K562 (cell line): Measurements from ENCODE around the gene RNF152. TPM values are rescaled to one million over a fixed set of nuclear protein-coding genes. Genes with fewer than 3 reads are reported as not detected.

Experiments used
- ATAC-seq: fragments of 200-7000 bp; cut with Tn5 transposase; 3 replicates; pipeline ENCODE4 v1.9.1; 2020; ENCODE audit warnings: moderate library complexity
- BruUV-seq: library from RNA; stranded (reverse); fragments of 400-500 nt; replicated peaks from 2 replicates; lab custom pipeline; 2021; lab: Mats Ljungman, UMichigan
- CTCF ChIA-PET: fragments of 300-600 bp; formaldehyde crosslinking; extraction: SDS; loops from one replicate; lab custom pipeline; 2021; ENCODE audit warnings: low intra/inter-chr PET ratio; lab: Yijun Ruan, JAX
- POLR2A ChIA-PET: fragments of 300-600, 350-650 bp; sonication (Branson Sonifier 250); formaldehyde crosslinking; extraction: SDS; loops from one replicate; lab custom pipeline; 2021; ENCODE audit warnings: antibody characterized with exemption, inconsistent platforms; lab: Yijun Ruan, JAX
- DNase-seq, 4 experiments: peaks; one replicate each; pipeline versions ENCODE4 v3.0.0 to v3.0.0-alpha.2; 2011 to 2018; ENCODE audit warnings: low spot score in 3 of 4, mixed read lengths in 3 of 4; ENCODE audit errors: extremely low read depth in 1 of 4
- FAIRE-seq: peaks from 2 replicates; lab custom pipeline; 2011; peaks lifted over from hg19 to GRCh38; lab: Jason Lieb, UNC
- H2AFZ ChIP-seq: 2 replicates; pipeline ENCODE4 v1.6.0; 2011; ENCODE audit warnings: low read depth, low read length, control low read depth, inconsistent platforms
- H3K27ac ChIP-seq: fragments of 200-600 bp; 3 replicates; pipeline ENCODE4 v1.8.0; 2011; ENCODE audit warnings: low read depth, mild to moderate bottlenecking, control low read depth, inconsistent platforms, low read length, moderate library complexity, mixed read lengths; ENCODE audit errors: extremely low read depth
- H3K27me3 ChIP-seq, 2 experiments: fragments of 300-600 bp in 1 of 2; 2 replicates in 1 of 2; 3 replicates in 1 of 2; pipeline versions ENCODE4 v1.6.0 to v1.8.0; 2011; ENCODE audit warnings: inconsistent platforms in 2 of 2, low read length in 2 of 2, mild to moderate bottlenecking in 1 of 2, mixed read lengths in 1 of 2, moderate library complexity in 1 of 2; ENCODE audit not compliant: control insufficient read depth in 2 of 2, insufficient read depth in 2 of 2
- H3K36me3 ChIP-seq: fragments of 300-600 bp; 3 replicates; pipeline ENCODE4 v1.8.0; 2011; ENCODE audit warnings: mild to moderate bottlenecking, low read length, inconsistent platforms; ENCODE audit not compliant: control insufficient read depth, insufficient read depth
- H3K4me1 ChIP-seq, 2 experiments: fragments of 200-600 bp in 1 of 2; replicated peaks in 1 of 2; 2 replicates in 1 of 2; 3 replicates in 1 of 2; pipeline versions ENCODE4 v1.5.1 to v1.8.0; 2011; ENCODE audit warnings: inconsistent platforms in 2 of 2, low read length in 2 of 2, mild to moderate bottlenecking in 1 of 2, mixed read lengths in 1 of 2, moderate library complexity in 1 of 2; ENCODE audit not compliant: control insufficient read depth in 2 of 2, insufficient read depth in 2 of 2
- H3K4me2 ChIP-seq: 2 replicates; pipeline ENCODE4 v1.6.1; 2011; ENCODE audit warnings: low read length, control low read depth, inconsistent platforms, mixed read lengths; ENCODE audit not compliant: insufficient read depth
- H3K4me3 ChIP-seq: fragments of 200-600 bp; sonication (generic), shearing (Covaris generic); 2 replicates; pipeline ENCODE4 v1.5.1; 2016; ENCODE audit warnings: control low read depth, inconsistent platforms
- H3K79me2 ChIP-seq: fragments of 200-600 bp; 3 replicates; pipeline ENCODE4 v1.8.0; 2011; ENCODE audit warnings: low read length, inconsistent platforms; ENCODE audit not compliant: control insufficient read depth, insufficient read depth
- H3K9ac ChIP-seq, 2 experiments: 2 replicates each; pipeline versions ENCODE4 v1.6.0 to v1.6.1; 2011; ENCODE audit warnings: low read depth in 2 of 2, low read length in 2 of 2, control low read depth in 1 of 2, inconsistent platforms in 1 of 2, mild to moderate bottlenecking in 1 of 2, mixed read lengths in 1 of 2; ENCODE audit not compliant: insufficient read depth in 1 of 2
- H3K9me1 ChIP-seq: one replicate; pipeline ENCODE4 v1.6.0; 2011; ENCODE audit warnings: inconsistent platforms, mild to moderate bottlenecking, low read length, moderate library complexity; ENCODE audit not compliant: control insufficient read depth, insufficient read depth
- H3K9me3 ChIP-seq: replicated peaks from 2 replicates; pipeline ENCODE4 v1.5.1; 2011; ENCODE audit warnings: low read depth, low read length, inconsistent platforms; ENCODE audit not compliant: control insufficient read depth, insufficient read depth
- H4K20me1 ChIP-seq: replicated peaks from 2 replicates; pipeline ENCODE4 v1.6.1; 2011; ENCODE audit warnings: low read length, inconsistent platforms, mixed read lengths; ENCODE audit not compliant: control insufficient read depth, insufficient read depth
- ATF4 ChIP-seq: fragments of 450-650 bp; formaldehyde crosslinking; IDR thresholded peaks from 2 replicates; pipeline ENCODE4 v1.4.0; 2022; ENCODE audit warnings: mild to moderate bottlenecking, moderate library complexity
- CBFA2T2 ChIP-seq: fragments of 450-650 bp; conservative IDR thresholded peaks from 2 replicates; pipeline ENCODE4 v1.6.1; 2017; ENCODE audit warnings: mild to moderate bottlenecking
- CUX1 ChIP-seq: fragments of 200-800 bp; sonication (Bioruptor generic); IDR thresholded peaks from 2 replicates; pipeline ENCODE4 v1.6.1; 2016; ENCODE audit warnings: missing genetic modification characterization, missing compliant biosample characterization
- HMGN3 ChIP-seq: IDR thresholded peaks from 2 replicates; pipeline ENCODE4 v1.6.1; 2011; ENCODE audit warnings: borderline replicate concordance, low read depth, mild to moderate bottlenecking, mixed read lengths, low read length; ENCODE audit not compliant: insufficient read length; ENCODE audit errors: extremely low read depth
- KAT8 ChIP-seq: fragments of 450-650 bp; IDR thresholded peaks from 2 replicates; pipeline ENCODE4 v1.6.1; 2016; ENCODE audit warnings: low read depth, mild to moderate bottlenecking
- NUFIP1 ChIP-seq: fragments of 450-650 bp; IDR thresholded peaks from 2 replicates; pipeline ENCODE4 v1.6.1; 2018; ENCODE audit not compliant: partially characterized antibody
- SMARCC2 ChIP-seq: fragments of 450-650 bp; IDR thresholded peaks from 2 replicates; pipeline ENCODE4 v1.6.1; 2017; ENCODE audit warnings: antibody characterized with exemption, moderate library complexity, mild to moderate bottlenecking, low read depth
- SREBF1 ChIP-seq: fragments of 150-350 bp; IDR thresholded peaks from 2 replicates; pipeline ENCODE4 v1.6.1; 2014; ENCODE audit warnings: antibody characterized with exemption, low read depth, low read length, borderline replicate concordance
- STAG1 ChIP-seq: sonication (generic); formaldehyde crosslinking; IDR thresholded peaks from 2 replicates; pipeline ENCODE4 v1.5.0; 2020; ENCODE audit warnings: missing genetic modification reagents, borderline replicate concordance
- STAT5A ChIP-seq: IDR thresholded peaks from 2 replicates; pipeline ENCODE4 v1.6.1; 2012; ENCODE audit warnings: low read length, inconsistent platforms, borderline replicate concordance
- XRCC3 ChIP-seq: fragments of 450-650 bp; IDR thresholded peaks from 2 replicates; pipeline ENCODE4 v1.6.1; 2017; ENCODE audit warnings: mild to moderate bottlenecking, moderate library complexity
- ZC3H11A ChIP-seq: IDR thresholded peaks from 2 replicates; pipeline ENCODE4 v1.6.1; 2012; ENCODE audit warnings: low read depth, low read length, improper control_type of control experiment
- ZEB2 ChIP-seq: fragments of 450-650 bp; IDR thresholded peaks from 2 replicates; pipeline ENCODE4 v1.6.1; 2016
- whole genome bisulfite sequencing: fragments of 100-300 bp; shearing (Covaris generic); methylation state at CpG from one replicate; pipeline ENCODE4 v1.1.6; 2016; ENCODE audit warnings: low coverage, mixed read lengths; ENCODE audit not compliant: insufficient coverage; ENCODE audit errors: missing lambda C conversion rate; 5-methylcytosine and 5-hydroxymethylcytosine counted together
- in situ Hi-C: fragments of 300-500 bp; cut with MboI; formaldehyde crosslinking; loops from 4 replicates; pipeline ENCODE4 v1.15.0; 2018; ENCODE audit warnings: inconsistent platforms, mixed read lengths
- intact Hi-C: fragments of 100-400 bp; cut with micrococcal nuclease; formaldehyde crosslinking; loops from 2 replicates; pipeline ENCODE4 v1.14.2; 2022
- polyA plus RNA-seq, 8 experiments: library from polyadenylated mRNA; depleted of rRNA in 4 of 8; stranded (reverse) in 5 of 8; unstranded in 3 of 8; fragments of >200 nt; fragmentation: Nextera tagmentation in 2 of 8; fragmentation: Illumina TruSeq in 1 of 8; extraction: Ambion mirVana in 2 of 8; extraction: Trizol in 1 of 8; gene quantifications; 2 replicates each; pipeline versions ENCODE4 v1.2.1 to v1.2.3, GENCODE V29; 2011 to 2014; ENCODE audit warnings: inconsistent platforms in 1 of 8, missing spikeins in 1 of 8
- total RNA-seq, 7 experiments: library from RNA; depleted of rRNA in 6 of 7; stranded (reverse); fragments of >200 nt in 6 of 7; fragmentation: Illumina TruSeq in 2 of 7; extraction: Trizol in 2 of 7; gene quantifications; 2 replicates each; pipeline versions ENCODE4 v1.2.1 to v1.2.3, GENCODE V29; 2011 to 2021; ENCODE audit warnings: low replicate concordance in 1 of 7
- TF ChIP-seq, protein P1 (sequence below): fragments of 200-400 bp; formaldehyde crosslinking; IDR thresholded peaks from 2 replicates; pipeline ENCODE4 v1.6.1; 2017; ENCODE audit warnings: mild to moderate bottlenecking, low read depth, low read length, moderate library complexity

RNF152 gene
- total and polyA plus RNA-seq, 9 of the 15 experiments (the other 6 are each of a cell fraction or from before 2014, with no cell fraction given) = 0.04 to 0.05 TPM; not detected in 7

DNA sequence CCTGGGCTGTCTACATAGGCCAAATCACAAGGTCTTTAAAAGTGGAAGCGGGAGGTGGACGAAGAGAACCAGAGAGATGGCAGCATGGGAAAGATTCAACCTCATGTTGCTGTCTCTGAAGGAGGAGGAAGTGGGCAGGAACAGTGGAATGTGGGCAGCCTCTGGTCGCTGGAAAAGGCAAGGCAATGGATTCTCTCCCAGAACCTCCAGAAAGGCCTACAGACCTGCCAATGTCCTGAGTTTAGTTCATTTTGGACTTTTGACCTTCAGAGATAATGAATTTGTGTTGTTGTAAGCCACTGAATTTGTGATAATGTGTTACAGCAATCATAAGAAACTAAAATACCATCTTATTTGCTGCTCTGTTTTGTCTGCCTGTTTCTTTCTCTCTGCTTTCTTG lies 122.5 kb downstream of the RNF152 start (continued):
- no peak for TF ChIP-seq STAG1 (CRISPR knock-in tag)
- no peak for TF ChIP-seq SREBF1
- no peak for TF ChIP-seq ZEB2
- no peak for TF ChIP-seq XRCC3
- no peak for TF ChIP-seq STAT5A

DNA sequence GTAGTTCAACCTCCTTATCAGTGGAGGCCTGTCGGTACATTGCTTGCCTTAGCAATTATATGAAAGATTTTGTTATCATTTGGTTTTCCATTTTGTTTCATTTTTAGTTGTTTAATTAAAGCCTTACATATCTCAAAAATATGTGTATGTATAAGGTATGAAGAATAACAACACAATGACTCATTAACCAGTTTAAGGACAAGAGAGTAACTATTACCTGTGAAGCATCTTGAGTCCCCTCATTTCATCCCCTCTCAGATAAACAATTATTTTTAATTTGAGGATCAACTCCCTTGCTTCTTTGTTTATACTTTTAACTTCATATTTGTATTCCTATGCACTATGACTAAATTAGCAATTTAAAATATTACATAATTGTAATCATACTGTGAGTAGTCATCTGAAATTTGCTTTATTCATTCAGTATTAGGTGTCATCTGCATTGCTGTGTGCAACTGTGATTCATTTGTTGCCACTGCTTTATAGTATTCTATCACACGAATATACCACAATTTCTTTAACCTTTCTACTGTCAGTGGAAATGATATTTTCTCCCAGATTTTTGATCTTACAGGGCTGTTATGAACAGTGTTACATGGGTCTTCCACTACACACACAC lies 126.4 kb downstream of the RNF152 start:
- ChIA-PET CTCF (no interaction called here), POLR2A (no interaction called here)
- in situ Hi-C loops = no loop called here
- Histone ChIP-seq H3K36me3 (no peaks in the 10 kb centered on the region), H3K9ac (no peak overlapping the region), H3K4me2 (no peak overlapping the region), H3K27ac (no peak overlapping the region), H3K9me1 (no peaks in the 10 kb centered on the region), H3K9me3 (no peaks in the 10 kb centered on the region), H3K27me3 (no peaks in the 10 kb centered on the region), H2AFZ (no peak overlapping the region), H3K4me1 (no peaks in the 10 kb centered on the region), H3K4me3 (no peak overlapping the region), H3K79me2 (no peaks in the 10 kb centered on the region), H4K20me1 (no peaks in the 10 kb centered on the region)
- FAIRE-seq (no peak), DNase-seq (no peak), ATAC-seq (no peak)
- intact Hi-C loops = no loop called here
- 0% methylated on average over 2 of the region's 2 CpGs for WGBS
- BruUV-seq = no TSS peak
- TF ChIP-seq SMARCC2 (no peak), NUFIP1 (no peak), HMGN3 (no peak), KAT8 (no peak), ATF4 (CRISPR knock-in tag) (no peak), CUX1 (no peak), ZC3H11A (no peak), CBFA2T2 (no peak)
- TF ChIP-seq, protein P1, sequence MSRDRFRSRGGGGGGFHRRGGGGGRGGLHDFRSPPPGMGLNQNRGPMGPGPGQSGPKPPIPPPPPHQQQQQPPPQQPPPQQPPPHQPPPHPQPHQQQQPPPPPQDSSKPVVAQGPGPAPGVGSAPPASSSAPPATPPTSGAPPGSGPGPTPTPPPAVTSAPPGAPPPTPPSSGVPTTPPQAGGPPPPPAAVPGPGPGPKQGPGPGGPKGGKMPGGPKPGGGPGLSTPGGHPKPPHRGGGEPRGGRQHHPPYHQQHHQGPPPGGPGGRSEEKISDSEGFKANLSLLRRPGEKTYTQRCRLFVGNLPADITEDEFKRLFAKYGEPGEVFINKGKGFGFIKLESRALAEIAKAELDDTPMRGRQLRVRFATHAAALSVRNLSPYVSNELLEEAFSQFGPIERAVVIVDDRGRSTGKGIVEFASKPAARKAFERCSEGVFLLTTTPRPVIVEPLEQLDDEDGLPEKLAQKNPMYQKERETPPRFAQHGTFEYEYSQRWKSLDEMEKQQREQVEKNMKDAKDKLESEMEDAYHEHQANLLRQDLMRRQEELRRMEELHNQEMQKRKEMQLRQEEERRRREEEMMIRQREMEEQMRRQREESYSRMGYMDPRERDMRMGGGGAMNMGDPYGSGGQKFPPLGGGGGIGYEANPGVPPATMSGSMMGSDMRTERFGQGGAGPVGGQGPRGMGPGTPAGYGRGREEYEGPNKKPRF = no peak
